ENCODE data around the gene SLC35E4. TPM values are rescaled to one million over a fixed set of nuclear protein-coding genes. Genes with fewer than 3 reads are reported as not detected.

SLC35E4 gene
- total RNA-seq, 1 donor from 2014 or later, result 3.4 TPM

DNA sequence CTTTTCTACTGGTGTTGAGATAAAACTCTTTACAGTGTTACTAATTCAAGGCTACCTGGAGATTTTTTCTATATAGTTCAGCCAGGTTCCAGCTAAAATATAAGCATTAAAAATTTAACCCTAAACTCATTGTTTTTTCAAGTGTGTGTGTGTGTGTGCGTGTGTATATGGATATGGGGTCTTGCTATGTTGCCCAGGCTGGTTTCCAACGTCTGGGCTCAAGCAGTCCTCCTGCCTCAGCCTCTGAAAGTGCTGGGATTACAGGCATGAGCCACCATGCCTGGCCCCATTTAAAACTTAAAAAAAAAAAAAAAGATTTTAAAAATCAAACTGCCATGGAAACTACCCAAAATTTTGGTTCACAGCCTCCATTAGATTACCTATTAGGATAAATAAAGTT is 39.4 kb upstream of the SLC35E4 start:
- H3K4me1 Mint-ChIP-seq (ENCODE audit: unreplicated experiment), result no peaks in the 10 kb centered on the region
- TF ChIP-seq, protein P1, sequence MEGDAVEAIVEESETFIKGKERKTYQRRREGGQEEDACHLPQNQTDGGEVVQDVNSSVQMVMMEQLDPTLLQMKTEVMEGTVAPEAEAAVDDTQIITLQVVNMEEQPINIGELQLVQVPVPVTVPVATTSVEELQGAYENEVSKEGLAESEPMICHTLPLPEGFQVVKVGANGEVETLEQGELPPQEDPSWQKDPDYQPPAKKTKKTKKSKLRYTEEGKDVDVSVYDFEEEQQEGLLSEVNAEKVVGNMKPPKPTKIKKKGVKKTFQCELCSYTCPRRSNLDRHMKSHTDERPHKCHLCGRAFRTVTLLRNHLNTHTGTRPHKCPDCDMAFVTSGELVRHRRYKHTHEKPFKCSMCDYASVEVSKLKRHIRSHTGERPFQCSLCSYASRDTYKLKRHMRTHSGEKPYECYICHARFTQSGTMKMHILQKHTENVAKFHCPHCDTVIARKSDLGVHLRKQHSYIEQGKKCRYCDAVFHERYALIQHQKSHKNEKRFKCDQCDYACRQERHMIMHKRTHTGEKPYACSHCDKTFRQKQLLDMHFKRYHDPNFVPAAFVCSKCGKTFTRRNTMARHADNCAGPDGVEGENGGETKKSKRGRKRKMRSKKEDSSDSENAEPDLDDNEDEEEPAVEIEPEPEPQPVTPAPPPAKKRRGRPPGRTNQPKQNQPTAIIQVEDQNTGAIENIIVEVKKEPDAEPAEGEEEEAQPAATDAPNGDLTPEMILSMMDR (conservative IDR thresholded peaks at IDR 0.05), result no peak
- peaks cover 17% of the 10 kb centered on the region for H3K27me3 Mint-ChIP-seq
- no peaks in the 10 kb centered on the region for H3K9me3 Mint-ChIP-seq
- no peak overlapping the region for H3K27ac Mint-ChIP-seq
- no peaks in the 10 kb centered on the region for H3K36me3 Mint-ChIP-seq
- DNase-seq (ENCODE audit: extremely low spot score, unreplicated experiment), result no peak
- H3K4me3 Mint-ChIP-seq, result no peak overlapping the region

DNA sequence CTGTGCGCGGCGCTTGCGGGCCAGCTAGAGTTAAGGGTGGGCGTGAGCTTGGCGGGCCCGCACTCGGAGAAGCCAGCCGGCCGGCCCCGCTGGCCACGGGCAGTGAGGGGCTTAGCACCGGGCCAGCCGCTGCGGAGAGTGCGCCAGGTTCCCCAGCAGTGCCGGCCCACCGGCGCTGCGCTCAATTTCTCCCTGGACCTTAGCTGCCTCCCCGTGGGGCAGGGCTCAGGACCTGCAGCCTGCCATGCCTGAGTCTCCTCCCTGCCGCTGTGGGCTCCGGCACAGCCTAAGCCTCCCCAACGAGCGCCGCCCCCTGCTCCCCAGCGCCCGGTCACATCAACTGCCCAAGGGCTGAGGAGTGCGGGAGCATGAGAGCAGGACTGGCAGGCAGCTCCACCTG is 38.7 kb upstream of the SLC35E4 start:
- no peak overlapping the region for H3K27ac Mint-ChIP-seq
- TF ChIP-seq, protein P1 (conservative IDR thresholded peaks at IDR 0.05), result no peak
- DNase-seq (ENCODE audit: extremely low spot score, unreplicated experiment), result no peak
- no peak overlapping the region for H3K4me3 Mint-ChIP-seq
- H3K9me3 Mint-ChIP-seq, result no peaks in the 10 kb centered on the region
- no peaks in the 10 kb centered on the region for H3K4me1 Mint-ChIP-seq (ENCODE audit: unreplicated experiment)
- H3K27me3 Mint-ChIP-seq, result peaks cover 17% of the 10 kb centered on the region
- H3K36me3 Mint-ChIP-seq, result no peaks in the 10 kb centered on the region

DNA sequence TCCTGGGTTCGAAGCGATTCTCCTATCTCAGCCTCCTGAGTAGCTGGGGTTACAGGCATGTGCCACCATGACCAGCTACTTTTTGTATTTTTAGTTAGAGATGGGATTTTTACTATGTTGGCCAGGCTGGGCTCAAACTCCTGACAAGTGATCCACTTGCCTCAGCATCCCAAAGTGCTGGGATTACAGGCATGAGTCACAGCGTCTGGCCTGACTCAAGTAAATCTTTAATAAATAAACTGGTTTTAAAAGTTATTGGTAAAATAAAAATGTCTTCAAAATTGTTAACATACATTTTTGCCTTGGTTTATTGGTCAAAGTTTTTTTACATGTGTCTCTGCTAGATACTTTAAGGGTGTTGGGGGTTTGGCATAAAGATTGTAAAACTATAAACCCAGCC is 36.6 kb upstream of the SLC35E4 start:
- no peak overlapping the region for H3K27ac Mint-ChIP-seq
- no peaks in the 10 kb centered on the region for H3K36me3 Mint-ChIP-seq

DNA sequence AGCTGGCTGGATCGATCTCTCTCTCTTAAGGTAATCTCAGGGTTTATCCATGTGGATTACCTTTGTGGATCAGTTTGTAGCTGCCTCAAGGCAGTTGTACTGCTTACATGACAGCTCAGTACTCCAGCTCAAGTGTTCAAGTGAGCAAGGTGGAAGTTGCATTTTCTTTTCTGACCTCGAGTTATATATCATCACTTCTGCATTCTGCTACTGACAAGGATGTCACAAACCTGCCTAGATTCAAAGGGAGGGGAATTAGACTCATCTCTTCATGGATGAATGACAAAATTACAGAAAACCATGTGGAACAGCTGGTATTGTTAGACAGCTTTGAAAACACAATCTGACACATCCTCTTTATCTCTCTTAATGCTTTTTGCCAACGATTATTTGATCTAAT is 34.7 kb upstream of the SLC35E4 start:
- TF ChIP-seq, protein P1 (conservative IDR thresholded peaks at IDR 0.05), result no peak
- Mint-ChIP-seq H3K27me3 (peaks cover 5% of the 10 kb centered on the region), H3K4me1 (ENCODE audit: unreplicated experiment) (peaks cover 11% of the 10 kb centered on the region)

More for the DNA sequence above, 36.6 kb upstream of the SLC35E4 start:
- Mint-ChIP-seq H3K9me3 (no peaks in the 10 kb centered on the region), H3K27me3 (peaks cover 12% of the 10 kb centered on the region), H3K4me3 (no peak overlapping the region), H3K4me1 (ENCODE audit: unreplicated experiment) (peaks cover 4% of the 10 kb centered on the region)
- no peak for DNase-seq (ENCODE audit: extremely low spot score, unreplicated experiment)
- TF ChIP-seq, protein P1 (conservative IDR thresholded peaks at IDR 0.05), result no peak

DNA sequence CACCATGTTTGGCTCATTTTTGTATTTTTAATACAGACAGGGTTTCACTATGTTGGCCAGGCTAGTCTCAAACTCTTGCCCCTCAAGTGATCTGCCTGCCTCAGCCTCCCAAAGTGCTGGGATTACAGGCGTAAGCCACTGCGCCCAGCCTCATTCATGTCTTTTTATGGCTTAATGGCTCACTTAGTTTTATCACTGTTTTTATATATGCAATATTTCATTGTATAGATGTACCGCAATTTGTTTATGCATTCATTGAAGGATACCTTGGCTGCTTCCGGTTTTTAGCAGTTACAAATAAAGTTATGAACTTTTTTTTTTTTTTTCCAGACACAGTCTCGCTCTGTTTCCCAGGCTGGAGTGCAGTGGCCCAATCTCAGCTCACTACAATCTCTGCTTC is 34.1 kb upstream of the SLC35E4 start:
- H3K27ac Mint-ChIP-seq, result no peak overlapping the region
- peaks cover 16% of the 10 kb centered on the region for H3K4me1 Mint-ChIP-seq (ENCODE audit: unreplicated experiment)
- no peaks in the 10 kb centered on the region for H3K36me3 Mint-ChIP-seq
- DNase-seq (ENCODE audit: extremely low spot score, unreplicated experiment), result no peak
- H3K9me3 Mint-ChIP-seq, result no peaks in the 10 kb centered on the region
- no peak overlapping the region for H3K4me3 Mint-ChIP-seq
- TF ChIP-seq, protein P1 (conservative IDR thresholded peaks at IDR 0.05), result no peak
- peaks cover 2% of the 10 kb centered on the region for H3K27me3 Mint-ChIP-seq

More for the DNA sequence above, 34.7 kb upstream of the SLC35E4 start:
- Mint-ChIP-seq H3K9me3 (no peaks in the 10 kb centered on the region), H3K4me3 (no peak overlapping the region), H3K36me3 (no peaks in the 10 kb centered on the region), H3K27ac (no peak overlapping the region)
- DNase-seq (ENCODE audit: extremely low spot score, unreplicated experiment), result no peak

DNA sequence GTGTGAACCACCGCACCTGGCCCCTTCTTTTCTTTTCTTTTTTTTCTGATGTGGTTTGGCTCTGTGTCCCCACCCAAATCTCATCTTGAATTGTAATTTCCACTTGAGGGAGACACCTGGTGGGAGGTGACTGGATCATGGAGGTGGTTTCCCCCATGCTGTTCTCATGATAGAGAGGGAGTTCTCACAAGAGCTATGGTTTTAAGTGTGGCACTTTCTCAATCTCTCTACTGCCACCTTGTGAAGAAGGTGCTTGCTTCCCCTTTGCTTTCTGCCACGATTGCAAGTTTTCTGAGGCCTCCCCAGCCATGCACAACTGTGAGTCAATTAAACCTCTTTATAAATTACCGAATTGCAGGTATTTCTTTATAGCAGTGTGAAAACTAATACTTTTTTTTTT is 33.5 kb upstream of the SLC35E4 start:
- TF ChIP-seq, protein P1 (conservative IDR thresholded peaks at IDR 0.05), result peak; percentile 58
- H3K27me3 Mint-ChIP-seq, result peaks cover 2% of the 10 kb centered on the region
- peaks cover 19% of the 10 kb centered on the region for H3K4me1 Mint-ChIP-seq (ENCODE audit: unreplicated experiment)
- no peak for DNase-seq (ENCODE audit: extremely low spot score, unreplicated experiment)
- no peaks in the 10 kb centered on the region for H3K9me3 Mint-ChIP-seq
- no peaks in the 10 kb centered on the region for H3K36me3 Mint-ChIP-seq
- H3K27ac Mint-ChIP-seq, result no peak overlapping the region
- no peak overlapping the region for H3K4me3 Mint-ChIP-seq
